Karpas-422 (cell line): ENCODE results near the gene CENPP. TPM values are rescaled to one million over a fixed set of nuclear protein-coding genes. Genes with fewer than 3 reads are reported as not detected.
"Not testable (repeated sequence)": the region's sequence is repeated elsewhere in the genome, so short reads cannot be mapped to it uniquely, and the experiment has no call there.

ENCODE experiments used
- DNase-seq: peaks from one replicate; pipeline ENCODE4 v3.0.0-alpha.2; 2015
- H2AFZ ChIP-seq: fragments of 200-600 bp; sonication (generic); 2 replicates; pipeline ENCODE4 v1.6.1; 2014; ENCODE audit warnings: antibody characterized with exemption, low read length, mixed read lengths
- H3K27ac ChIP-seq: fragments of 200-600 bp; sonication (generic); 2 replicates; pipeline ENCODE4 v1.5.1; 2014; ENCODE audit warnings: mild to moderate bottlenecking, low read length, moderate library complexity
- H3K27me3 ChIP-seq: fragments of 200-600 bp; sonication (generic); 2 replicates; pipeline ENCODE4 v1.6.1; 2014; ENCODE audit warnings: low read length, mixed read lengths
- H3K36me3 ChIP-seq: fragments of 200-600 bp; sonication (generic); 2 replicates; pipeline ENCODE4 v1.6.1; 2014; ENCODE audit warnings: low read length, mixed read lengths; ENCODE audit not compliant: insufficient read depth
- H3K4me1 ChIP-seq: fragments of 200-600 bp; sonication (generic); 2 replicates; pipeline ENCODE4 v1.6.1; 2014; ENCODE audit warnings: mild to moderate bottlenecking, low read length, mixed read lengths
- H3K4me2 ChIP-seq: fragments of 200-600 bp; sonication (generic); 2 replicates; pipeline ENCODE4 v1.6.1; 2014; ENCODE audit warnings: low read length, low read depth, mild to moderate bottlenecking; ENCODE audit not compliant: poor library complexity, severe bottlenecking
- H3K4me3 ChIP-seq: fragments of 200-600 bp; sonication (generic); 2 replicates; pipeline ENCODE4 v1.5.1; 2014; ENCODE audit warnings: mild to moderate bottlenecking, antibody characterized with exemption, low read length, mixed read lengths
- H3K79me2 ChIP-seq: fragments of 200-600 bp; sonication (generic); 2 replicates; pipeline ENCODE4 v1.6.1; 2014; ENCODE audit warnings: mild to moderate bottlenecking, low read length, mixed read lengths
- H3K9ac ChIP-seq: fragments of 200-600 bp; sonication (generic); 2 replicates; pipeline ENCODE4 v1.6.0; 2014; ENCODE audit warnings: low read length
- H3K9me2 ChIP-seq: fragments of 200-600 bp; sonication (generic), shearing (Covaris generic); replicated peaks from 2 replicates; pipeline ENCODE4 v1.6.0; 2014; ENCODE audit warnings: mild to moderate bottlenecking, low read length, moderate library complexity; ENCODE audit not compliant: insufficient read depth
- H3K9me3 ChIP-seq: fragments of 300-700, 200-600 bp; sonication (generic); 2 replicates; pipeline ENCODE4 v1.6.1; 2014; ENCODE audit warnings: low read length, mixed read lengths
- H4K20me1 ChIP-seq: fragments of 200-600 bp; sonication (generic); 2 replicates; pipeline ENCODE4 v1.6.1; 2014; ENCODE audit warnings: mild to moderate bottlenecking, antibody characterized with exemption, low read length, low read depth; ENCODE audit not compliant: insufficient read depth
- total RNA-seq: library from RNA; depleted of rRNA; stranded (reverse); fragments of >200 nt; shearing (Covaris generic); gene quantifications from 2 replicates; pipeline ENCODE4 v1.2.3, GENCODE V29; 2014; ENCODE audit warnings: low replicate concordance

The CENPP gene
- total RNA-seq, 1 experiment from 2014 or later: 12.6 TPM

DNA sequence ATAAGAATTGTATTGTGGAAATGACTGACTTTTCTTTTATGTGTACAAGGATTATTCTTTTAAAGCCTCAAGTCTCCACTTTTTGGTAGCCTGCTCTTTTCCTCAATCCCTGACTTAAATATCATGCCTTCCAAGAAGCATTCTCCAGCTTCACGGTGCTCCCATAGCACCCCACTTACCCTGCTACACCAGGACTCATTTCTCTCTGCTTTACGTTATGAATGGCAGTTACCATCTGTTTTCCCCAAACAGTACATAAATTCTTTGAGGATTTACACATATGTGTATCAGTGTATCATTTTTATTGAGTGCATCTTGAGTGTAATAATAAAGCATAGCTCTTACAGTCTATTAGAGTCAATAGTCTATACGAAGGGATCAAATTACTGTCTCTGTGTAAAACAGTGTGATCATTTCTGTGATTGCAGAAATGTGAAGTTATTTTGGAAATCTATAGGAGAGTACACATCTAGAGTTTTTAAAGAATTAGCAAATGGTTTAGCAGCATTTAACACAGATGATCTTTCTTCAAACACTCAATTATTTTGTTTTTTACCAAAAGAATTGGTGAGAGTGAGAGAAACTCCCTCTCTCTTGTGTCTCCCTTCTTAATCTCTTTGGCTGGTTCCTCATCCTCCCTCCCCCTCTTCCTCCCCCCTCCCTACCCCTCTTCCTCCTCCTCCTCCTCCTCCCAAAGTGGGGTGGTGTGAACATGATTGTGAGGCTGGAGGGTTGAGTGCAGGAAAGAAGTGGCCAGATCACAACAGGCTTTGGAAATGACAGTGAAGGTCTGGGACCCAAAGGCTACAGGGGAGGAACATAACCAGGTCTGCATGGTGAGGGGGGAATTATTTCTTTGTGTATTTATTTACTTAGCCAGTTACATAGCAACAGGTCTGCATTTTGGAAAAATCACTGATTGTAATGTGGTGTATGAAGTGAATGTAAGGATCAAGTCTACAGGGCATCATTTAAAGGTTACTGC, 237.7 kb downstream of the CENPP start:
- no peaks in the 10 kb centered on the region for H3K27me3 ChIP-seq
- no peaks in the 10 kb centered on the region for H3K4me1 ChIP-seq
- H3K9me2 ChIP-seq: no peaks in the 10 kb centered on the region
- peaks cover 9% of the 10 kb centered on the region for H3K9me3 ChIP-seq
- no peaks in the 10 kb centered on the region for H3K36me3 ChIP-seq
- no peak overlapping the region for H2AFZ ChIP-seq
- no peak overlapping the region for H3K4me3 ChIP-seq
- H3K9ac ChIP-seq: no peak overlapping the region
- H3K4me2 ChIP-seq: no peak overlapping the region
- H3K79me2 ChIP-seq: no peaks in the 10 kb centered on the region
- no peaks in the 10 kb centered on the region for H4K20me1 ChIP-seq
- no peak for DNase-seq
- H3K27ac ChIP-seq: no peak overlapping the region

DNA sequence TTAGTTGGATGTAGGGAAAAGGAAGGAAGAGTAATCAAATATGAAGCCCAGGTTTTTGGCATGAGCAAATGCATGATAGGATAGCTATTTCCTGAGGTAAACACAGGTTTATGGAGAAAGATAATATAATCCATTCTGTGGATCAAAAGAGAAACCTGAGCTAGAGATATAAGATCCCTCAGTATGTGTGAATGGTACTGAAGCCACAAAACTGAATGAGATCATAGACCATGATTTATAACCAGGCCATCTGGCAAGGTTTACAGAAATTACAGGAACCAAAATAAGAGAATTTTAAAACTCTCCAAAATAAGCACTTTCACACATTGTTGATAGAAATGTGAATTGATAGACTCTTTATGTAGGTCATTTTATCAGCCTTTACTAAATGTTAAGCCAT, 238.8 kb downstream of the CENPP start:
- Histone ChIP-seq H3K79me2 (no peaks in the 10 kb centered on the region), H3K9me3 (peaks cover 9% of the 10 kb centered on the region), H3K27me3 (no peaks in the 10 kb centered on the region), H3K36me3 (no peaks in the 10 kb centered on the region), H3K27ac (no peak overlapping the region), H3K4me3 (no peak overlapping the region), H3K9me2 (no peaks in the 10 kb centered on the region), H2AFZ (no peak overlapping the region), H3K9ac (no peak overlapping the region), H4K20me1 (no peaks in the 10 kb centered on the region), H3K4me2 (no peak overlapping the region), H3K4me1 (no peaks in the 10 kb centered on the region)
- no peak for DNase-seq

DNA sequence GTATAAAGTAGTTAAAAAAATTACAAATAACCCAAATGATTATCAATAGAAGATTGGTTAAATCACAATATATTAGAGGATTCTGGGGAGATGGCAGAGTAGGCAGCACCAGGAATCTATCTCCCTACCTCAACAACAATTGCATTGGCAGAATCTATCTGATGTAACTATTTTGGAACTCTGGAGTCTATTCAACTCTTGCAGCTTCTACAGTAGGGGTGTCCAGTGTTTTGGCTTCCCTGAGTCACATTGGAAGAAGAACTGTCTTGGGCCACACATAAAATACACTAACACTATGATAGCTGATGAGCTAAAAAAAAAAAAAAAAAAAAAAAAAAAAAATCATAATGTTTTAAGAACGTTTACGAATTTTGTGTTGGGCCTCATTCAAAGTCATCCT, 239.2 kb downstream of the CENPP start:
- H3K36me3 ChIP-seq: no peaks in the 10 kb centered on the region
- H4K20me1 ChIP-seq: no peaks in the 10 kb centered on the region
- H3K4me1 ChIP-seq: no peaks in the 10 kb centered on the region
- H3K27ac ChIP-seq: no peak overlapping the region
- no peak overlapping the region for H2AFZ ChIP-seq
- H3K4me2 ChIP-seq: no peak overlapping the region
- H3K4me3 ChIP-seq: no peak overlapping the region
- H3K9ac ChIP-seq: no peak overlapping the region
- DNase-seq: no peak
- no peaks in the 10 kb centered on the region for H3K9me2 ChIP-seq
- no peaks in the 10 kb centered on the region for H3K27me3 ChIP-seq
- H3K79me2 ChIP-seq: no peaks in the 10 kb centered on the region
- H3K9me3 ChIP-seq: peaks cover 9% of the 10 kb centered on the region

DNA sequence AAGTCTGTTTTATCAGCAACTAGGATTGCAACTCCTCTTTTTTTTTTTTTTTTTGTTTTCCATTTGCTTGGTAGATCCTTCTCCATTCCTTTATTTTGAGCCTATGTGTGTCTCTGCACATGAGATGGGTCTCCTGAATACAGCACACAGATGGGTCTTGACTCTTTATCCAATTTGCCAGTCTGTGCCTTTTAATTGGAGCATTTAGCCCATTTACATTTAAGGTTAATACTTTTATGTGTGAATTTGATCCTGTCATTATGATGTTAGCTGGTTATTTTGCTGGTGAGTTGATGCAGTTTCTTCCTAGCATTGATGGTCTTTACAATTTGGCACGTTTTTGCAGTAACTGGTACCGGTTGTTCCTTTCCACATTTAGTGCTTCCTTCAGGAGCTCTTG, 246.1 kb downstream of the CENPP start:
- H3K27ac ChIP-seq, H3K4me1 ChIP-seq, H3K4me2 ChIP-seq, H3K9me3 ChIP-seq, H3K79me2 ChIP-seq, H3K9me2 ChIP-seq, H3K4me3 ChIP-seq, H4K20me1 ChIP-seq, H2AFZ ChIP-seq, H3K36me3 ChIP-seq, H3K9ac ChIP-seq, DNase-seq, H3K27me3 ChIP-seq: not testable (repeated sequence)

DNA sequence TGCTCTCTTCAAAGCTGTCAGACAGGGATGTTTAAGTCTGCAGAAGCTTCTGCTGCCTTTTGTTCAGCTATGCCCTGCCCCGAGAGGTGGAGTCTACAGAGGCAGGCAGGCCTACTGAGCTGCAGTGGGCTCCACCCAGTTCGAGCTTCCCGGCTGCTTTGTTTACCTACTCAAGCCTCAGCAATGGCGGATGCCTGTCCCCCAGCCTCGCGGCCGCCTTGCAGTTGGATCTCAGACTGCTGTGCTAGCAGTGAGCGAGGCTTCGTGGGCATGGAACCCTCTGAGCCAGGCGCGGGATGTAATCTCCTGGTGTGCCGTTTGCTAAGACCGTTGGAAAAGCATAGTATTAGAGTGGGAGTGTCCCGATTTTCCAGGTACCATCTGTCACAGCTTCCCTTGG, 247.9 kb downstream of the CENPP start:
- not testable (repeated sequence) for H3K4me2 ChIP-seq, DNase-seq, H3K9ac ChIP-seq

DNA sequence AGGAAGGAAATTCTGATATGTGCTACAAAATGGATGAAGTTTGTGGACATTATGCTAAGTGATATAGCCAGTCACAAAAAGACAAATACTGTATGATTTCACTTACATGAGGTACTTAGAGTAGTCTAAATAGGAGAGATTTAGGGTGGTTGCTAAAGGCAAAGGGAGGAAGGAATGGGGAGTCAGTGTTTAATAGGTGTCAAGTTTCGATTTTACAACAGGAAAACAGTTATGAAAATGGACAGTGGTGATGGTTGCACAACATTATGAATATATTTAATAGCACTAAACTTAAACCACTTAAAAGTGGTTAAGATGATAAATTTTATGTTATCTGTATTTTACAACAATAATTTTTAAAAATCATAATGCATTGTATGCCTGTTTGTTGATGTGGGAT, 250.4 kb downstream of the CENPP start:
- H3K27ac ChIP-seq: no peak overlapping the region
- no peaks in the 10 kb centered on the region for H3K79me2 ChIP-seq
- no peak overlapping the region for H3K4me3 ChIP-seq
- H2AFZ ChIP-seq: no peak overlapping the region
- H3K9me3 ChIP-seq: no peaks in the 10 kb centered on the region
- H3K4me1 ChIP-seq: no peaks in the 10 kb centered on the region
- H3K9me2 ChIP-seq: no peaks in the 10 kb centered on the region
- no peak overlapping the region for H3K9ac ChIP-seq
- H3K27me3 ChIP-seq: no peaks in the 10 kb centered on the region
- H3K4me2 ChIP-seq: no peak overlapping the region
- no peaks in the 10 kb centered on the region for H3K36me3 ChIP-seq
- no peaks in the 10 kb centered on the region for H4K20me1 ChIP-seq
- no peak for DNase-seq

More for the DNA sequence above, 247.9 kb downstream of the CENPP start:
- not testable (repeated sequence) for H3K4me1 ChIP-seq, H4K20me1 ChIP-seq, H3K27ac ChIP-seq, H3K9me3 ChIP-seq, H3K36me3 ChIP-seq, H3K4me3 ChIP-seq, H3K79me2 ChIP-seq, H2AFZ ChIP-seq, H3K27me3 ChIP-seq, H3K9me2 ChIP-seq

DNA sequence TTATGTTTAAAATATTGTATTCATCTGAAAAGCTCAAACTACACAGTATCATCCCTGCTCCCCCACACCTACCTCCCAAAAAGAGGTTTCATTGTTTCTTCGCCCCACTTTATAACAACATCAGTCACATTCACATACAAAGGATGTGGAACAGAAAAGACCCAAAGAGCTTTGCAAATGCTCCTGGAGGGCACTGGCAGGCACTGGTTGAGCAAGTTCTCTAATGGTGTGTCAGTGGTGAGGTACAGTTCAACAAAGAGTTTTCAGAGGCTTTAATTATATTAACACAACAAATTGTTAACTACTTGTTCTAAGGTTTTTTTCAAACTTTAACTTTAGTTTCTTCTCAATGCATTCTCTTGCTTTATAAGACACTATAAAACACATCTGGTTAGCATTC, 264.2 kb downstream of the CENPP start:
- H4K20me1 ChIP-seq: no peaks in the 10 kb centered on the region
- no peak overlapping the region for H3K9ac ChIP-seq
- no peaks in the 10 kb centered on the region for H3K36me3 ChIP-seq
- no peak overlapping the region for H2AFZ ChIP-seq
- no peaks in the 10 kb centered on the region for H3K4me1 ChIP-seq
- H3K9me2 ChIP-seq: no peaks in the 10 kb centered on the region
- DNase-seq: no peak
- H3K27ac ChIP-seq: no peak overlapping the region
- no peak overlapping the region for H3K4me2 ChIP-seq
- H3K4me3 ChIP-seq: no peak overlapping the region
- no peaks in the 10 kb centered on the region for H3K9me3 ChIP-seq
- no peaks in the 10 kb centered on the region for H3K27me3 ChIP-seq
- H3K79me2 ChIP-seq: no peaks in the 10 kb centered on the region

DNA sequence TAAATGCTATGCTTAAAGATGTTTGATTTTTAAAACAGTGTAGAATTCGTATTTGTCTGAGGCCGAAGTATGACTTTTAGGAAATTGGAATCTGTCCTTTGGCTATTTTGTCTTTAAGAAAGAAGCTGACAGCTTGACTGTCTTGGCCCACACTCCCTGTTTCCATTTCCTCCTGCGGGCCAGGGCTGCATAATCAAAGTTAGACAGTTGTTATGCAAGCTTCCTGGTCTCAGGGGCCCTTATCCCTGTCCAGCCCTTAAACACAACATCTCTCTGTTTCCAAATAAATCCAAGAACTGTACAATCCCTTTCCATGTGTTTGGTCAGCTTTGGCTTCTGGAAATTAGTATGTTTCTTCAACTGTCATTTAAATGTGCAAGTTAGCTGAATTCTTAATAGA, 264.6 kb downstream of the CENPP start:
- H3K36me3 ChIP-seq: no peaks in the 10 kb centered on the region
- no peak overlapping the region for H3K4me2 ChIP-seq
- no peak for DNase-seq
- H2AFZ ChIP-seq: no peak overlapping the region
- no peaks in the 10 kb centered on the region for H4K20me1 ChIP-seq
- no peak overlapping the region for H3K27ac ChIP-seq
- no peaks in the 10 kb centered on the region for H3K9me3 ChIP-seq
- H3K4me3 ChIP-seq: no peak overlapping the region
- no peaks in the 10 kb centered on the region for H3K79me2 ChIP-seq
- no peaks in the 10 kb centered on the region for H3K4me1 ChIP-seq
- H3K9me2 ChIP-seq: no peaks in the 10 kb centered on the region
- H3K27me3 ChIP-seq: no peaks in the 10 kb centered on the region
- no peak overlapping the region for H3K9ac ChIP-seq
